Measurements from ENCODE around the gene EXTL1. TPM values are rescaled to one million over a fixed set of nuclear protein-coding genes. Genes with fewer than 3 reads are reported as not detected.

Gene EXTL1
- total and polyA plus RNA-seq, 2 donors from 2014 or later, result 0.28 to 0.45 TPM

DNA sequence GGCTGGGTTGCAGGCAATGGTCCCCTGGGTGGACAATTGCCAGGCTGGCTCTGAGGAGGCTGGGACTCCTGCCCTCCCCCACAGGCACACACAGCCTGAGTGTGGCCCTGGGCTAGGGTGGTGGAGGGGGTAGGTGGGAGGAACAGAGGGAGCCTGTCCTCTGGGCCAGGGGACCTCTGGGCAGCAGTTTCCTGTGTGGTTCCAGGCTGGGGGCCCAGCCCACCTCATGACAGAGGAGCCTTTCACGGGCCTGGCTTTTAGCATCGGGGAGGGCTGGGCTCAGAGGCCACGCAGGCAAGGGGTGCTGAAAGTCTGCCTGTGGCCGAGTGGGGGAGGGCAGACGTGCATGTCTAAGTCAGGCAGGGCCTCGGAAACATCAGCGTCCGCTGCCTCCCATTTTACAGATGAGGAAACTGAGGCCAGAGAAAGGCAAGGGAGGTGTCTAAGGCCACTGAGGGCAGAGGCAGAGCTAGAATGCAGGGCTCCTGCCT, 7.0 kb downstream of the EXTL1 start:
- no peak overlapping the region for H3K9ac ChIP-seq (ENCODE audit: low read length in 3 of 3)
- no peak overlapping the region for H3K4me3 ChIP-seq (ENCODE audit: low read length in 3 of 3)
- H3K9me3 ChIP-seq (ENCODE audit: control insufficient read depth in 2 of 3, insufficient read depth in 1 of 3, low read length in 3 of 3), result no peaks in the 10 kb centered on the region
- intact Hi-C loops (cut with DNase I), result no loop called here
- no peaks in the 10 kb centered on the region for H3K36me3 ChIP-seq (ENCODE audit: control insufficient read depth in 2 of 3, insufficient read depth in 3 of 3, low read length in 3 of 3)
- TF ChIP-seq, protein P1, sequence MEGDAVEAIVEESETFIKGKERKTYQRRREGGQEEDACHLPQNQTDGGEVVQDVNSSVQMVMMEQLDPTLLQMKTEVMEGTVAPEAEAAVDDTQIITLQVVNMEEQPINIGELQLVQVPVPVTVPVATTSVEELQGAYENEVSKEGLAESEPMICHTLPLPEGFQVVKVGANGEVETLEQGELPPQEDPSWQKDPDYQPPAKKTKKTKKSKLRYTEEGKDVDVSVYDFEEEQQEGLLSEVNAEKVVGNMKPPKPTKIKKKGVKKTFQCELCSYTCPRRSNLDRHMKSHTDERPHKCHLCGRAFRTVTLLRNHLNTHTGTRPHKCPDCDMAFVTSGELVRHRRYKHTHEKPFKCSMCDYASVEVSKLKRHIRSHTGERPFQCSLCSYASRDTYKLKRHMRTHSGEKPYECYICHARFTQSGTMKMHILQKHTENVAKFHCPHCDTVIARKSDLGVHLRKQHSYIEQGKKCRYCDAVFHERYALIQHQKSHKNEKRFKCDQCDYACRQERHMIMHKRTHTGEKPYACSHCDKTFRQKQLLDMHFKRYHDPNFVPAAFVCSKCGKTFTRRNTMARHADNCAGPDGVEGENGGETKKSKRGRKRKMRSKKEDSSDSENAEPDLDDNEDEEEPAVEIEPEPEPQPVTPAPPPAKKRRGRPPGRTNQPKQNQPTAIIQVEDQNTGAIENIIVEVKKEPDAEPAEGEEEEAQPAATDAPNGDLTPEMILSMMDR (IDR thresholded peaks at IDR 0.05; ENCODE audit: borderline replicate concordance, extremely low read depth, insufficient read depth), result no peak
- no peak overlapping the region for H3K27ac ChIP-seq (ENCODE audit: low read depth in 2 of 2, low read length in 2 of 2)
- no peak for DNase-seq
- H3K4me1 ChIP-seq (ENCODE audit: control insufficient read depth in 2 of 3, insufficient read depth in 2 of 3, low read depth in 1 of 3, low read length in 3 of 3), result no peaks in the 10 kb centered on the region
- H3K27me3 ChIP-seq (ENCODE audit: control insufficient read depth, insufficient read depth, low read length), result no peaks in the 10 kb centered on the region
- FAIRE-seq, result no peak

DNA sequence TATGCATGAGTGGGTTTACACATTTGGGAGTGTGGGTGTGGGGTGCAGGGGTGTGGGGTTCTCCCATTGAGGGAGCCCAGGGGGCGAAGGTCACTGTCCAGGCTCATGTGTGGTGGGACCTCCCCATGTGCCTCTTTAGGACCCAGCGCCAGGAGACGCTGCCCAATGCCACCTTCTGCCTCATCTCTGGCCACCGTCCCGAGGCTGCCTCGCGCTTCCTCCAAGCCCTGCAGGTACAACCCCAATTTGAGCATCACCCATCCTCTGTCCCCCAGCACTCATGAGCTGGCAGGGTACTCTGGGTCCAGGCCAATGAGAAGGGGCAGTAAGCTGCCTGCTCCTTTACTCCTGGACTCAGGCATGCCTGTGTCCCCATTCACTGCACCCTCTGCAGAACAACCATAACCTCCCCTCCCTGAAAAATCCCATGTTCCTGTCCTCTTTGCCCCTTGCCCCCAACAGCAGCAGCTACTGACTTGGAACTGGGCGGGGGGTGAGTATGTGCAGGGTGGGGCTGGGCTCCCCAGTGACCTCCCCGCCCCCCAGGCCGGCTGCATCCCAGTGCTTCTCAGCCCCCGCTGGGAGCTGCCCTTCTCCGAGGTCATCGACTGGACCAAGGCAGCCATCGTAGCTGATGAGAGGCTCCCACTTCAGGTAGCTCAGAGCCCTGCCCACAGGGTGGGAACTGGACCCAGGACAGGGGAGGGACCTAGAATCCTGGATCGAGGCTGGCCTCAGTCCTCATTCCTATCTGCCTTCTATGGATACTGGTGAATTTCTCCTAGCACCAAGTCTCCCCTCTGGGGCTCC, 7.7 kb downstream of the EXTL1 start:
- TF ChIP-seq, protein P1 (IDR thresholded peaks at IDR 0.05; ENCODE audit: borderline replicate concordance, extremely low read depth, insufficient read depth), result no peak
- FAIRE-seq, result no peak

GRCh38 chr1:26029864-26030481, 8.4 kb downstream of the EXTL1 start:
- Histone ChIP-seq H3K27ac (ENCODE audit: low read depth in 2 of 2, low read length in 2 of 2) (no peak overlapping the region), H3K9ac (ENCODE audit: low read length in 3 of 3) (no peak overlapping the region), H3K27me3 (ENCODE audit: control insufficient read depth, insufficient read depth, low read length) (no peaks in the 10 kb centered on the region), H3K4me1 (ENCODE audit: control insufficient read depth in 2 of 3, insufficient read depth in 2 of 3, low read depth in 1 of 3, low read length in 3 of 3) (peaks cover 0 to 4% (median 0%) of the 10 kb centered on the region in 3 donors), H3K4me3 (ENCODE audit: low read length in 3 of 3) (no peak overlapping the region), H3K36me3 (ENCODE audit: control insufficient read depth in 2 of 3, insufficient read depth in 3 of 3, low read length in 3 of 3) (no peaks in the 10 kb centered on the region), H3K9me3 (ENCODE audit: control insufficient read depth in 2 of 3, insufficient read depth in 1 of 3, low read length in 3 of 3) (no peaks in the 10 kb centered on the region)
- FAIRE-seq (no peak), DNase-seq (no peak)
- TF ChIP-seq, protein P1 (IDR thresholded peaks at IDR 0.05; ENCODE audit: borderline replicate concordance, extremely low read depth, insufficient read depth), result no peak
- intact Hi-C loops (cut with DNase I), result no loop called here

More for the DNA sequence above, 7.7 kb downstream of the EXTL1 start:
- H3K36me3 ChIP-seq (ENCODE audit: control insufficient read depth in 2 of 3, insufficient read depth in 3 of 3, low read length in 3 of 3), result no peaks in the 10 kb centered on the region
- no peaks in the 10 kb centered on the region for H3K4me1 ChIP-seq (ENCODE audit: control insufficient read depth in 2 of 3, insufficient read depth in 2 of 3, low read depth in 1 of 3, low read length in 3 of 3)
- H3K27me3 ChIP-seq (ENCODE audit: control insufficient read depth, insufficient read depth, low read length), result no peaks in the 10 kb centered on the region
- intact Hi-C loops (cut with DNase I), result no loop called here
- no peak overlapping the region for H3K27ac ChIP-seq (ENCODE audit: low read depth in 2 of 2, low read length in 2 of 2)
- H3K9me3 ChIP-seq (ENCODE audit: control insufficient read depth in 2 of 3, insufficient read depth in 1 of 3, low read length in 3 of 3), result no peaks in the 10 kb centered on the region
- no peak overlapping the region for H3K4me3 ChIP-seq (ENCODE audit: low read length in 3 of 3)
- DNase-seq, result no peak
- H3K9ac ChIP-seq (ENCODE audit: low read length in 3 of 3), result no peak overlapping the region

All from kidney (tissue), 14 donors.